ENCODE measurements around the gene CSTF1.

GRCh38 chr20:56368351-56369134 lies 23.9 kb upstream of the CSTF1 start:
- TF ChIP-seq POLR2A (IDR thresholded peaks at IDR 0.05; ENCODE audit: low read depth, low read length) (no peak), EZH2 (IDR thresholded peaks at IDR 0.05; ENCODE audit: borderline replicate concordance, low read depth, low read length, severe bottlenecking) (no peak), JUN (IDR thresholded peaks at IDR 0.05; ENCODE audit: borderline replicate concordance, insufficient read depth, insufficient read length, low read depth) (no peak), POLR2AphosphoS5 (IDR thresholded peaks at IDR 0.05; ENCODE audit: insufficient read depth, low read depth, low read length) (no peak)
- TF ChIP-seq, protein P1, sequence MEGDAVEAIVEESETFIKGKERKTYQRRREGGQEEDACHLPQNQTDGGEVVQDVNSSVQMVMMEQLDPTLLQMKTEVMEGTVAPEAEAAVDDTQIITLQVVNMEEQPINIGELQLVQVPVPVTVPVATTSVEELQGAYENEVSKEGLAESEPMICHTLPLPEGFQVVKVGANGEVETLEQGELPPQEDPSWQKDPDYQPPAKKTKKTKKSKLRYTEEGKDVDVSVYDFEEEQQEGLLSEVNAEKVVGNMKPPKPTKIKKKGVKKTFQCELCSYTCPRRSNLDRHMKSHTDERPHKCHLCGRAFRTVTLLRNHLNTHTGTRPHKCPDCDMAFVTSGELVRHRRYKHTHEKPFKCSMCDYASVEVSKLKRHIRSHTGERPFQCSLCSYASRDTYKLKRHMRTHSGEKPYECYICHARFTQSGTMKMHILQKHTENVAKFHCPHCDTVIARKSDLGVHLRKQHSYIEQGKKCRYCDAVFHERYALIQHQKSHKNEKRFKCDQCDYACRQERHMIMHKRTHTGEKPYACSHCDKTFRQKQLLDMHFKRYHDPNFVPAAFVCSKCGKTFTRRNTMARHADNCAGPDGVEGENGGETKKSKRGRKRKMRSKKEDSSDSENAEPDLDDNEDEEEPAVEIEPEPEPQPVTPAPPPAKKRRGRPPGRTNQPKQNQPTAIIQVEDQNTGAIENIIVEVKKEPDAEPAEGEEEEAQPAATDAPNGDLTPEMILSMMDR (IDR thresholded peaks at IDR 0.05; ENCODE audit: extremely low read depth in 1 of 2, insufficient read depth in 1 of 2, low read depth in 1 of 2, low read length in 2 of 2), result no peak
